Measurements from ENCODE around the gene DONSON.

Gene DONSON

GRCh38 chr21:33552093-33552998, 36.1 kb downstream of the DONSON start:
- H3K4me1 ChIP-seq = no peaks in the 10 kb centered on the region
- TF ChIP-seq CTCF (IDR thresholded peaks at IDR 0.05) = no peak
- H3K4me3 ChIP-seq (ENCODE audit: low read depth, low read length) = no peak overlapping the region
- no peaks in the 10 kb centered on the region for H3K27me3 ChIP-seq (ENCODE audit: control insufficient read depth, insufficient read depth, low read length)
- peaks cover 30% of the 10 kb centered on the region for H3K79me2 ChIP-seq
- no peak overlapping the region for H3K4me2 ChIP-seq (ENCODE audit: low read length)
- H3K9ac ChIP-seq = no peak overlapping the region
- H2AFZ ChIP-seq = no peak overlapping the region
- no peaks in the 10 kb centered on the region for H3K9me3 ChIP-seq (ENCODE audit: control insufficient read depth, low read length)
- H3K36me3 ChIP-seq (ENCODE audit: control insufficient read depth, insufficient read depth, low read length) = peaks cover 3% of the 10 kb centered on the region
- no peak overlapping the region for H3K27ac ChIP-seq

GRCh38 chr21:33551664-33552063, 36.8 kb downstream of the DONSON start:
- no peak overlapping the region for H3K4me3 ChIP-seq (ENCODE audit: low read depth, low read length)
- peaks cover 3% of the 10 kb centered on the region for H3K36me3 ChIP-seq (ENCODE audit: control insufficient read depth, insufficient read depth, low read length)
- no peak for TF ChIP-seq CTCF (IDR thresholded peaks at IDR 0.05)

GRCh38 chr21:33550772-33551660, 37.5 kb downstream of the DONSON start:
- Histone ChIP-seq H3K9ac (no peak overlapping the region), H3K36me3 (ENCODE audit: control insufficient read depth, insufficient read depth, low read length) (peaks cover 3% of the 10 kb centered on the region), H3K9me3 (ENCODE audit: control insufficient read depth, low read length) (no peaks in the 10 kb centered on the region), H2AFZ (no peak overlapping the region), H3K4me3 (ENCODE audit: low read depth, low read length) (no peak overlapping the region), H3K4me2 (ENCODE audit: low read length) (no peak overlapping the region), H3K27me3 (ENCODE audit: control insufficient read depth, insufficient read depth, low read length) (no peaks in the 10 kb centered on the region), H3K79me2 (peaks cover 24% of the 10 kb centered on the region), H3K27ac (no peak overlapping the region), H3K4me1 (no peaks in the 10 kb centered on the region)
- TF ChIP-seq CTCF (IDR thresholded peaks at IDR 0.05) = no peak

More at GRCh38 chr21:33551664-33552063, 36.8 kb downstream of the DONSON start:
- Histone ChIP-seq H3K27ac (no peak overlapping the region), H3K27me3 (ENCODE audit: control insufficient read depth, insufficient read depth, low read length) (no peaks in the 10 kb centered on the region), H2AFZ (no peak overlapping the region), H3K4me2 (ENCODE audit: low read length) (no peak overlapping the region), H3K9me3 (ENCODE audit: control insufficient read depth, low read length) (no peaks in the 10 kb centered on the region), H3K9ac (no peak overlapping the region), H3K4me1 (no peaks in the 10 kb centered on the region), H3K79me2 (peaks cover 26% of the 10 kb centered on the region)

GRCh38 chr21:33549848-33550771, 38.4 kb downstream of the DONSON start:
- H3K36me3 ChIP-seq (ENCODE audit: control insufficient read depth, insufficient read depth, low read length) = peaks cover 3% of the 10 kb centered on the region

More at GRCh38 chr21:33549848-33550771, 38.4 kb downstream of the DONSON start:
- no peaks in the 10 kb centered on the region for H3K9me3 ChIP-seq (ENCODE audit: control insufficient read depth, low read length)
- H3K9ac ChIP-seq = no peak overlapping the region
- no peaks in the 10 kb centered on the region for H3K4me1 ChIP-seq
- no peak overlapping the region for H2AFZ ChIP-seq
- no peak overlapping the region for H3K27ac ChIP-seq
- H3K79me2 ChIP-seq = peaks cover 24% of the 10 kb centered on the region
- H3K4me3 ChIP-seq (ENCODE audit: low read depth, low read length) = no peak overlapping the region
- no peak for TF ChIP-seq CTCF (IDR thresholded peaks at IDR 0.05)
- no peaks in the 10 kb centered on the region for H3K27me3 ChIP-seq (ENCODE audit: control insufficient read depth, insufficient read depth, low read length)
- H3K4me2 ChIP-seq (ENCODE audit: low read length) = no peak overlapping the region
